ENCODE results near the gene MS4A13. TPM values are rescaled to one million over a fixed set of nuclear protein-coding genes. Genes with fewer than 3 reads are reported as not detected.

MS4A13 gene
- total and polyA plus RNA-seq, 10 of the 15 experiments (the other 5 are each of a cell fraction or from before 2014, with no cell fraction given) = not detected

- TF ChIP-seq, protein P1, sequence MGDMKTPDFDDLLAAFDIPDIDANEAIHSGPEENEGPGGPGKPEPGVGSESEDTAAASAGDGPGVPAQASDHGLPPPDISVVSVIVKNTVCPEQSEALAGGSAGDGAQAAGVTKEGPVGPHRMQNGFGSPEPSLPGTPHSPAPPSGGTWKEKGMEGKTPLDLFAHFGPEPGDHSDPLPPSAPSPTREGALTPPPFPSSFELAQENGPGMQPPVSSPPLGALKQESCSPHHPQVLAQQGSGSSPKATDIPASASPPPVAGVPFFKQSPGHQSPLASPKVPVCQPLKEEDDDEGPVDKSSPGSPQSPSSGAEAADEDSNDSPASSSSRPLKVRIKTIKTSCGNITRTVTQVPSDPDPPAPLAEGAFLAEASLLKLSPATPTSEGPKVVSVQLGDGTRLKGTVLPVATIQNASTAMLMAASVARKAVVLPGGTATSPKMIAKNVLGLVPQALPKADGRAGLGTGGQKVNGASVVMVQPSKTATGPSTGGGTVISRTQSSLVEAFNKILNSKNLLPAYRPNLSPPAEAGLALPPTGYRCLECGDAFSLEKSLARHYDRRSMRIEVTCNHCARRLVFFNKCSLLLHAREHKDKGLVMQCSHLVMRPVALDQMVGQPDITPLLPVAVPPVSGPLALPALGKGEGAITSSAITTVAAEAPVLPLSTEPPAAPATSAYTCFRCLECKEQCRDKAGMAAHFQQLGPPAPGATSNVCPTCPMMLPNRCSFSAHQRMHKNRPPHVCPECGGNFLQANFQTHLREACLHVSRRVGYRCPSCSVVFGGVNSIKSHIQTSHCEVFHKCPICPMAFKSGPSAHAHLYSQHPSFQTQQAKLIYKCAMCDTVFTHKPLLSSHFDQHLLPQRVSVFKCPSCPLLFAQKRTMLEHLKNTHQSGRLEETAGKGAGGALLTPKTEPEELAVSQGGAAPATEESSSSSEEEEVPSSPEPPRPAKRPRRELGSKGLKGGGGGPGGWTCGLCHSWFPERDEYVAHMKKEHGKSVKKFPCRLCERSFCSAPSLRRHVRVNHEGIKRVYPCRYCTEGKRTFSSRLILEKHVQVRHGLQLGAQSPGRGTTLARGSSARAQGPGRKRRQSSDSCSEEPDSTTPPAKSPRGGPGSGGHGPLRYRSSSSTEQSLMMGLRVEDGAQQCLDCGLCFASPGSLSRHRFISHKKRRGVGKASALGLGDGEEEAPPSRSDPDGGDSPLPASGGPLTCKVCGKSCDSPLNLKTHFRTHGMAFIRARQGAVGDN (IDR thresholded peaks at IDR 0.05) = no peak
- no peak for TF ChIP-seq POU2F2 (IDR thresholded peaks at IDR 0.05; ENCODE audit: borderline replicate concordance, low read depth, low read length)
These were observed 46.1 kb downstream of the MS4A13 start (continued) for GRCh38 chr11:60561254-60561653.

DNA sequence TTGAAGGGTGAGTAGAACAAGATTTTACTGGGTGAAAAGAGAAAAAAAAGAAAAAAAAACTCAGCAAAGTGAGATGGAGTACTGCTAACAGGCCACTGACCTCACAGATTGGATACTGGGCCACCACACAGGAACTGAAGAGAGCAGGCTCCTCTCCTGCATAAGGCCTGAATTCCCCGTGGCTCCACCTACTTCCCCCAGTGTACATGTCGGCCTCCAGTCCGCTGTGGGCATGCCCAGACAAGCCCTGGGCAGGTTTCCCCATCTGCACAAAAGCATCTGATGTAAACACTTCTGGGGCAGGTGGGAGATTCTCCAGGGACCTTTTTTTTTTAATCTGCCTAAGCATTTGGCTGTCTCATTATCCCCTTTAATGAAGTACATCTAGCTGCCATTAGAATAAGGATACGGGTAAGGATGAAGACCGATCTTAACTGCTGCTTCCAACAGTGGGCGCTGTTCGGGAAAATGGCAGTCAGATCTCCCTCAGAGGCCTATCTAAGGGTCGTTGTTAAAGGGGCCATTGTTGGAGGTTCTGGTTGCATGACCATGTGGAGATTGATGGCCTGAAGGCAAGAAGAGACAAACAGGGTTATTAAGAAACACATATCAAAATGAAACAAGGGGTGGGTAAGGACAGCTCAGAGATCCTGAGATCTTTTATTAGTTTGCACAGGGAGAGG is 48.5 kb downstream of the MS4A13 start:
- H3K27ac ChIP-seq (ENCODE audit: control insufficient read depth, insufficient read depth) = no peak overlapping the region; the same call in none of the 2 replicates
- in situ Hi-C loops (cut with MboI) = no loop called here
- no TSS peak for BruUV-seq (replicated peaks)
- H3K9me3 ChIP-seq (replicated peaks; ENCODE audit: control insufficient read depth, insufficient read depth, low read length) = peaks cover 7% of the 10 kb centered on the region; the same call in 2 of the 3 replicates
- ChIA-PET POLR2A (no interaction called here), SMC1A (ENCODE audit: uncharacterized antibody, unreplicated experiment) (interaction anchor here (0.7 to 1.5 kb wide), 2 partner anchors 20 to 871 kb away, joined by 3 to 4 read pairs; no protein-coding TSS in a partner anchor), CTCF (interaction anchor here (1.7 kb wide), 1 partner anchor 31 kb away, joined by 3 read pairs; no protein-coding TSS in a partner anchor), RAD21 (ENCODE audit: unreplicated experiment) (no interaction called here)
- peaks cover 4% of the 10 kb centered on the region; the same call in 1 of the 2 replicates for H3K4me1 ChIP-seq (ENCODE audit: control insufficient read depth, insufficient read depth, low read length)
- ATAC-seq (peak; percentile 82), DNase-seq (ENCODE audit: low read depth, low spot score) (no peak), FAIRE-seq (no peak)
- H3K79me2 ChIP-seq (ENCODE audit: control insufficient read depth, insufficient read depth, low read length) = no peaks in the 10 kb centered on the region
- no peak overlapping the region for H3K4me2 ChIP-seq (ENCODE audit: control insufficient read depth, insufficient read depth)
- no peak overlapping the region for H3K4me3 ChIP-seq
- intact Hi-C loops (cut with micrococcal nuclease; ENCODE audit: unreplicated experiment) = no loop called here
- 54% methylated on average over 8 of the region's 8 CpGs for WGBS (ENCODE audit: insufficient coverage, insufficient replicate concordance, low lambda C conversion rate, missing lambda C conversion rate)
- no peaks in the 10 kb centered on the region for H4K20me1 ChIP-seq (ENCODE audit: control insufficient read depth, insufficient read depth)
- no peaks in the 10 kb centered on the region for H3K36me3 ChIP-seq (ENCODE audit: control insufficient read depth in 2 of 2, insufficient read depth in 2 of 2, low read length in 1 of 2)
- no peaks in the 10 kb centered on the region for H3K27me3 ChIP-seq (replicated peaks in 1 of 2; ENCODE audit: control insufficient read depth in 2 of 2, insufficient read depth in 2 of 2, low read length in 1 of 2)
- peak overlapping the region; percentile 57; the same call in 1 of the 2 replicates for H2AFZ ChIP-seq (ENCODE audit: control insufficient read depth, low read depth, low read length)
- H3K9ac ChIP-seq (ENCODE audit: control insufficient read depth, insufficient read depth, low read length) = no peak overlapping the region
- TF ChIP-seq ETV6 (conservative IDR thresholded peaks at IDR 0.05 in 1 of 2, IDR thresholded peaks at IDR 0.05 in 1 of 2; ENCODE audit: borderline replicate concordance in 1 of 2, low read depth in 1 of 2) (no peak), BHLHE40 (IDR thresholded peaks at IDR 0.05; ENCODE audit: borderline replicate concordance in 1 of 2, low read depth in 2 of 2, low read length in 1 of 2) (no peak), MXI1 (IDR thresholded peaks at IDR 0.05; ENCODE audit: low read depth, low read length) (no peak), PML (IDR thresholded peaks at IDR 0.05; ENCODE audit: low read length) (no peak), ASH2L (IDR thresholded peaks at IDR 0.05; ENCODE audit: borderline replicate concordance, low read depth) (no peak)
- TF ChIP-seq, protein P2, sequence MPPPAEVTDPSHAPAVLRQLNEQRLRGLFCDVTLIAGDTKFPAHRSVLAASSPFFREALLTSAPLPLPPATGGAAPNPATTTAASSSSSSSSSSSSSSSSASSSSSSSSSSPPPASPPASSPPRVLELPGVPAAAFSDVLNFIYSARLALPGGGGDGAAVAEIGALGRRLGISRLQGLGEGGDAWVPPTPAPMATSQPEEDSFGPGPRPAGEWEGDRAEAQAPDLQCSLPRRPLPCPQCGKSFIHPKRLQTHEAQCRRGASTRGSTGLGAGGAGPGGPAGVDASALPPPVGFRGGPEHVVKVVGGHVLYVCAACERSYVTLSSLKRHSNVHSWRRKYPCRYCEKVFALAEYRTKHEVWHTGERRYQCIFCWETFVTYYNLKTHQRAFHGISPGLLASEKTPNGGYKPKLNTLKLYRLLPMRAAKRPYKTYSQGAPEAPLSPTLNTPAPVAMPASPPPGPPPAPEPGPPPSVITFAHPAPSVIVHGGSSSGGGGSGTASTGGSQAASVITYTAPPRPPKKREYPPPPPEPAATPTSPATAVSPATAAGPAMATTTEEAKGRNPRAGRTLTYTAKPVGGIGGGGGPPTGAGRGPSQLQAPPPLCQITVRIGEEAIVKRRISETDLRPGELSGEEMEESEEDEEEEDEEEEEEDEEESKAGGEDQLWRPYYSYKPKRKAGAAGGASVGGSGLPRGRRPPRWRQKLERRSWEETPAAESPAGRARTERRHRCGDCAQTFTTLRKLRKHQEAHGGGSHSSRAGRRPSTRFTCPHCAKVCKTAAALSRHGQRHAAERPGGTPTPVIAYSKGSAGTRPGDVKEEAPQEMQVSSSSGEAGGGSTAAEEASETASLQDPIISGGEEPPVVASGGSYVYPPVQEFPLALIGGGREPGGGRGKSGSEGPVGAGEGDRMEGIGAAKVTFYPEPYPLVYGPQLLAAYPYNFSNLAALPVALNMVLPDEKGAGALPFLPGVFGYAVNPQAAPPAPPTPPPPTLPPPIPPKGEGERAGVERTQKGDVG (CRISPR knock-in tag; IDR thresholded peaks at IDR 0.05) = no peak
- TF ChIP-seq, protein P3, sequence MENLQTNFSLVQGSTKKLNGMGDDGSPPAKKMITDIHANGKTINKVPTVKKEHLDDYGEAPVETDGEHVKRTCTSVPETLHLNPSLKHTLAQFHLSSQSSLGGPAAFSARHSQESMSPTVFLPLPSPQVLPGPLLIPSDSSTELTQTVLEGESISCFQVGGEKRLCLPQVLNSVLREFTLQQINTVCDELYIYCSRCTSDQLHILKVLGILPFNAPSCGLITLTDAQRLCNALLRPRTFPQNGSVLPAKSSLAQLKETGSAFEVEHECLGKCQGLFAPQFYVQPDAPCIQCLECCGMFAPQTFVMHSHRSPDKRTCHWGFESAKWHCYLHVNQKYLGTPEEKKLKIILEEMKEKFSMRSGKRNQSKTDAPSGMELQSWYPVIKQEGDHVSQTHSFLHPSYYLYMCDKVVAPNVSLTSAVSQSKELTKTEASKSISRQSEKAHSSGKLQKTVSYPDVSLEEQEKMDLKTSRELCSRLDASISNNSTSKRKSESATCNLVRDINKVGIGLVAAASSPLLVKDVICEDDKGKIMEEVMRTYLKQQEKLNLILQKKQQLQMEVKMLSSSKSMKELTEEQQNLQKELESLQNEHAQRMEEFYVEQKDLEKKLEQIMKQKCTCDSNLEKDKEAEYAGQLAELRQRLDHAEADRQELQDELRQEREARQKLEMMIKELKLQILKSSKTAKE (IDR thresholded peaks at IDR 0.05; ENCODE audit: low read depth, poor library complexity, severe bottlenecking) = no peak
